HL-60/S4 treated with retinoic acid at 250 ng/mL for 4 days and 3 days (cell line): ENCODE data around the gene SMOC1.

Experiments used
- in situ Hi-C: fragments of 300-500 bp; cut with MboI; formaldehyde crosslinking; loops from 2 replicates; pipeline ENCODE4 v1.7.0; 2022; ENCODE audit warnings: low sequenced_read_pairs

The SMOC1 gene

DNA sequence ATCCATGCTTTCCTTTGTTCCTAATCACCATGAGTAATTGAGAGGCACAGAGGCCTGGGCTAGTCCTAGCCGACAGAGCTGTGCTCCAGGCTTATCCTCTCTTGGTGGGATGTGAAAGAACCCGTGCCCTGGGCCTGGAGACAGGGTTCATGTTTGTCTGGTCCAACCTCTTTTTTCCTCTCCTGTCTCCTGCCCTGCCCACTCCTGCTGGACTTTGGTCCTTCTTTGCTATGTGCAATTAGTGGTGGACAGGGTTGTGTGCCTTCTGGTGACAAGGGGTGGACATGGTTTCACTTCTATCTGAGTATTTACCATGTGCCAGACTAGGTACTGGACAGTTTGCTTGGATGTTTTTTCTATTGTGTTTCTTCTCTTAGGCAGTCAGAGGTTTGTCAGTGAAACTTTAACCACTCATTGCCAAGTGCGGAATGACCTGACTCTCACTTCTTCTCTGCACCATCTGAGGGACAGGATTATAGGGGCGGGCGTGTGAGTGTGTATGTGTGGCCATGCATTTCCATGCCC lies 126.1 kb downstream of the SMOC1 start:
- in situ Hi-C loops = no loop called here

DNA sequence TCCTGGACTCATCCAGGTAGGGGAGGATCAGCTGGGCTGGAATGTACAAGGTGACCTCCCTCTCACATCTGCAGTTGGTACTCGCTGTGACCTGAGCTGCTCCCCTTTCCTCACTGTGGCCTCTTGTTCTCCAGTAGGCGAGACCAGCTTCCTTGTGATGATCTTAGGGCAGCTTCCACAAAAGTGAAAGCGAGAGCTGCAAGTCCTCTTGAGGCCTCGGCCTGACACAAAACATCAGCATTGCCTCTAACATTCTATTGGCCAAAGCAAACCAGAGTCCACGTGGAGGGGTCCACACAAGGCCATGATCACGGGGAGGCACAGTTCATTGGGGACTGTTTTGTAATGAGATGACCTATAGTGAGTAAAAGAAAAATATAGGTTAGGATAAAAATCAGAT lies 127.5 kb downstream of the SMOC1 start:
- in situ Hi-C loops = no loop called here

DNA sequence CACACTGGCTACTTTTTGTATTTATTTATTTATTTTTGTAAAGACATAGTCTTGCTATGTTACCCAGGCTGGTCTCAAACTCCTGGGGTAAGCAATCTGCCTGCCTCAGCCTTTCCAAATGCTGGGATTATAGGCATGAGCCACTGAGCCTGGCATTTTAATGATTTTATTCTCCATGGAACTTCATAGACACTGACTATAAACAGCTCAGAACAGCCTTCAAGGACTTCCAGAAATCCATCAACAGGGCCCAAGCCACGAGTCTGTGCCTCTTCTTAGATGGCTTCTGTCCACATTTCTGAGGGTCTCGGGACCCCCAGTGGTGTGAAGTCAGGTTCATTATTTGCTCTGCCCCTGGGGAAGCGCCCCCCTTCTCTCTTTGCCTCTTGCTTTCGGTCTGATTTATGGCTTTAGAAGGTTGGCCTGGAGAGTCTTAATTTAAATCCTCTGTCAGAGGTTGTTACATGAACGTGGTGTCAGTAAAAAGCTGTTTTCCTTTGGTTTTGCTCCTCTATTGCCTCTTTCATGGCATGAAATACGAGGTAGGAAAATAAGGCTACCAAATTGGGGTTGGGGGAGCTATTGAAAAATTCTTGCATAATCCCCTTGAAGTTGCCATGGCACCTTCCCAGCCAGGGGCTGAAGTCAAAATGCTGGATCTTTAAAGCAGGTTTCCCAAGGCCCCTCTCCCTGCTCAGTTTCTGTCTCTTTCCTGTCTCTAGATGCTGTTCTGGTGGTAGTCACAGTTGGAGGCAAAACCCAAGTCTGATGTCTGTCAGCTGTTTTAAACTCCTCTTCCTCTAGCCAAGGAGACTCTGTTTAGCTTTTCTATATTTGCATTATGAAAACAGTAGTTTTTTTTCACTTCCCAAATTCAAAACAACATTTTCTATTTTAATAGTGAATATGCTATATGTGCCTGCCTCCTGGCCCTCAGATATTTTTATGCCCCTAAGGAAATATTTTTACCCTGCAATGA lies 129.4 kb downstream of the SMOC1 start:
- in situ Hi-C loops = no loop called here

DNA sequence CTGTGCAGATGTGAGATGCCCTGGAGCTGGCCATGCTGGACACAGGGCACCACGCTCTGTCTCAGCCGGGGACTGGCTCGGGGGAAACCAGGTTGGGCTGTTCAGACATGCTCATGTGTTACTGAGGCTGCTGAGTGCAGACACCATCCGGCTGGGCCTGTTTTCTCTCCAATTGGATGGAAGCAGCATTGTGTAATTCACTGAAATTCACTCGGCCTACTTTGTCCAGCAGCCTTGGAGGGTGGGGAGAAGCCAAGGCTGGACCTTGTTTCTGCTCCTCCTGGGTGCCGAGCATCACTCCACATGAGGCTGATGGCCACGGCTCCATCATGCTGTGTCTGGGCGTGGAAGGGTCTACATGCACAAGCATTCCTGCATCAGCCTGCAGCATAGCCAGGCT lies 130.7 kb downstream of the SMOC1 start:
- in situ Hi-C loops = no loop called here

DNA sequence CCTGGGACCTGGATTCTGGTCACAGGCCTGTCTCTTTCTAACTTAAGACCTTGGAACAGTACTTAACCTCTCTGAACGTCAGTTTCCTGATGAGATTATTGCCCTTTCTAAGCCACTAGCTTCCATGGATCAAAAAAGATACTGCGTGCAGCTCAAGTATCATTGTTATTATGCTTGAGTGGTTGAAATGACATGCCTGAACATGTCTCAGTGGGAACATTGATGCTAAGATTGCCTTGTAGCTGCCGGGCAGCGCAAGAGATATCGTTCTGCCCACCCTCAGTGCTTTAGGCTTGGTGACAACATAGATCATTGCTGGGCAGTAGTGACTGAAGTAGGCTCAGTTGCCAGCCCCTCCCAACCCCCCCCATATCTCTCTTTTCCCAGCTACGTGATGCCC lies 131.9 kb downstream of the SMOC1 start:
- in situ Hi-C loops = no loop called here

DNA sequence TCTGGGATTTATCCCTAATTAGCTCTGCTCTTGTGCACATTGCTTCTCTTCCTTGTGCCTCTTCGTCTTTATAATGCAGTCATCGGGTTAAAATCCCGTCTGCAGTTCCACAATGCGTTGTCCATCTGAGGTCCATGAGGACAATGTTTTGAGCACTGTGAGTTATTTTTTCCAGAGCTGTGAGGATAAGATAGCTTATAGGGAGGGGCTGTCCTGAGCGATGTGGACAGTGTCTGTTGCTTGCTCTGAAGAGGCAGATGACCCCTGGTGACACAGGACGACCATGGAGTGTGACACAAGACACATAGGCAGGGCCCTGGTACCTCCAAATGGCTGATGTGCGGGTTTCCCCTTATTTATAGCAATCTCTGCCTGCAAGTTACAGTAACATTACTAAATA lies 132.5 kb downstream of the SMOC1 start:
- in situ Hi-C loops = no loop called here

DNA sequence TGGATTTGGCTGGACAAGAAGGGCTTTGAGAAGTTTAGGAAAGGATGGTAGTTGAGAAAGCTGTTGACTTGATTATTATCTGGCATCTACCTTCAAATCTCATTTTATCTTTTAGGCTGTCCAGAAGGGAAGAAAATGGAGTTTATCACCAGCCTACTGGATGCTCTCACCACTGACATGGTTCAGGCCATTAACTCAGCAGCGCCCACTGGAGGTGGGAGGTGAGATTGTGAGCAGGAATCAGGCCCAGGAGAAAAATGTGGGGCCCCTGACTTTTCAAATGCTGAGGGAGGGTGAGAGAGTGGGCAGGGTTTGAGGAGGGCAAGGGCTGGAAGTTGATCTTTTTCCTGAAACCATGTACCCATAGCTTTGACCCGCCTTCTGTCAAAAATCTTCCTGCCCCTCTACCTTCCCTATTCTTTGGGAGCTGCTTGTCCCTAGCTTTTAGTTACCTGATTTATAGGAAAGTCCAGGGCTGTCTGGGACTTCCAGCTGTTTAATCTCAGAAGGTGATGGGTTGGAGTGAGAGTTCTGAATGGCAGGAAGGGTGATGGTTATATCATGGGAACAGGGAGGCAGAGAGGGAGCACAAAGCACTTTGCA lies 134.2 kb downstream of the SMOC1 start:
- in situ Hi-C loops = no loop called here

DNA sequence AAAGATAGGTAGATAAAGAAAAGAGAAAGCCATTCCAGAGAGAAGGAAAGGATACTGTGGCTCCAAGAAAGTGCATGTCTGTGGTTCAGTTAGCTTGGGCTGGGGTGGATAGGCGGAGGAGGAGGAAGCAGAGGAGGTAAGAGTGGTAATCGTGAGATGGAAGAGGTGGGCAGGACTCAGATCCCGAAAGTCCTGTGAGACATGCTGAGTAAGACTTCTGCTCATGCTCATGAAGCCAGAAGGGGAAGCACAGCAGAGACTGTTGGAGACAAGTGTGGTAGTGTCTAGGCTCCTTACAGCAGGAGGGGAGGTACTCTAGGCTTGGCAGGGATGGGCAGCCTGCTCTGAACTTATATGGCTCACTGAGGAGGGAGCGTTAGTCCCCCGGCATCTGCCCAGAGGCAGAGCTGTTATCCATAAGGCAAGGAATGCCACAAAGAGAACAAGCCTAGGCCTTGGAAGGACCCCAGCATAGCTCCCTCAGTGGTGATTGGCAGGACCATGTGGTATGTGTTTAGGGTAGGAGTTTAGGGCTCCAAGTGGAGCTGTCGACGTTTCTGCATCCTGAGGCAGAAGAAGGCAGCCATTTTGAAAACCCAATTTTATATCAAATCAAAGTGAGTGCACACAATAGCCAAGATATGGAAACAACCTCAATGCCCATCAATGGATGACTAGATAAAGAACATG lies 135.3 kb downstream of the SMOC1 start:
- in situ Hi-C loops = no loop called here

DNA sequence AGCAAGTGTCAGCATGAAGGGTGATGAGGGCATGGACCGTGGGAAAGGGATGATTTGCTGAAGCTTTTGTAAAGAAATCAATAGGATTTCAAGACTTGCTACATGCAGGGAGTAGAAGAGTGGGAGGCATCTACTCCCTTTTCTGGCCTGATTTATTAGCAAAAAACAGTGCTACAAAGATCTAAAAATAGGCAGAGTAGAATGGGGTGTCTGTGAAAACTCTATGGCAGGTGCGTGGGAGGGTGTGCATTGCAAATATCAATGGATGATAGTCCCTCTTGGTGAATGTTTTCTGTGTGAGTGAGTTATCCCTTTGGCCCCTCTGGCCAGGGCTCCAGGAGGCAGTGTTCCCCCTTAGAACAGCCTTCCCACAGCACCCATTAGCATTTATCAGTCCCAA lies 139.0 kb downstream of the SMOC1 start:
- in situ Hi-C loops = no loop called here

DNA sequence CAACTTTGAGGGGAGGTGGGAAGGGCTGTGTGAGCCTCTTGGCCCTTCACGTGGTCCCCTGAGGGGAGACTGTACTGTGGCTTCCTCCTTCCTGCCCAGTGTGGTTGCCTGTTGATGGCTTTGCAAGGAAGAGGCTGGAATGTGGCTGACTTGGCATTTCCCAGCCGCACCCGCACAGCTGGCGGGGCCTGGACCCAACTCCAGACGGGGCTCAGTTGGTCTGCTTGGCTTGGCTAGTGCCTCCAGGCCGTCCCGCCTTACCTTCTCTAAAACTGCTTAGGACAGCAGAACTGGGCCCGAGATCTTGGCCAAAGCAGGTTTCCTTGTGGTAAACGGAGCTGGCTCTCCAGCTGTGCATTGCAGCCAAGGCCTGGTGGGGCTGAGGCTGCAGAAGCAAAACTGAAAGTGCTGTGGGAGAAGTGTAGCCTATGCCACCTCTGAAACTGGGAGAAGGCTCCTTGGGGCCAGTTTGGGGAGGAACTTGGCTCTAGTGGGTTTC lies 139.5 kb downstream of the SMOC1 start:
- in situ Hi-C loops = no loop called here

DNA sequence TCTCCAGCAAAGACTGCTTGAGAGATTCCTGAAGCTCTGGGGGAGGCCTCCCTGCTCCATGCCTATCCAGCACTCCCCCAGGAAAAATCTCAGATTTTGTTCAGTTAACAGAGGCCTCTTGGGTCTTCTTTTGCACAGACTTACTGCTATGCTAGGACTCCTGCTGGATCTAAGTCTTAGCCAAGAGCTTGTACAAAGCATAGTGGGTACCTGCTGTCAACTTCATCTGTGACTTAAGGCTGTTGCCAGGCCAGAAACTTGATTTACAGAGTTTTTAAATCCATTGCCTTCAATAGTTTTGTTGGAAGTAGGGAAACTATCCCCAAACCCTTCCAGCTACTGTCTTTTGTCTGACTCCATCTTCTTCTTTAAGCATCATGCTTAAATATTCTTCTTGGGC lies 140.5 kb downstream of the SMOC1 start:
- in situ Hi-C loops = no loop called here

DNA sequence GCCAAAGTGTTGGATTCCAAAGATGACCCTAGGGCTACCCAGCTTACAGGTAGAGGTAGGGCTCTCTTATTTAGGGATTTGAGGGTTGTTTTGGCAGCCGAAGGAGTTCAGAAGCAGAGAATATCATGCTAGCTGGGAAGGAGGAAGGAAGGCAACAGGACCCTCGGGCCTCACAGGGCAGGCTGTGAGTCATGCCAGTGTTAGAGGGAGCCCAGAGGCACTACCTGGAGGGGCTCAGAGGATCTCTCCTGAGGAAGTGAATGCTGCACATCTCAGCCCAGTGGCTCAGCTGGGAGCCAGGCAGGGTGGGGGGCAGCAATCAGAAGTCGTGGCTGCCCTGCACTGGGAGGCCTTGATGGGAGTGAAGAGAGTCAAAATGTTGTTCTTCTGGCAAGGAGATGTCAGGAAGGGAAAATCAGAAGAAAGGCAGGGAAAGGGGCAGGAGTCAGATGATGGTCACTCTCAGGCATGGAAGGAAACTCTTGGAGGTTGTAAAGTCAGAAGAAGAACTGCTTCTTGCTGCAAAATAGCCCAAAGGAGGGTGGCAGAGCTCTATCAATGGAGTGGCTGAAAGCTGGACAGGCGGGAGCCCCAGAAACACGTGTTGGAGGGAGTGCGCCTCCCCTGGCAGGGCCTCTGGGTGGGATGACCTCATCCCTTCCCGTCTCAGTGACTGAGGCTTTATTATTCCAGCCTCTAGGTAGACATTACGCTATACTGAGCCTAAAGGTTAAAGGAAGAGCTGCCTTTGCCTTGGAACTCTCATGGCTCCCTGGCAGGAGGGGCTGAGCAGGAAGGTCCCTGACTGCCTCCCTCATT lies 141.3 kb downstream of the SMOC1 start:
- in situ Hi-C loops = no loop called here

DNA sequence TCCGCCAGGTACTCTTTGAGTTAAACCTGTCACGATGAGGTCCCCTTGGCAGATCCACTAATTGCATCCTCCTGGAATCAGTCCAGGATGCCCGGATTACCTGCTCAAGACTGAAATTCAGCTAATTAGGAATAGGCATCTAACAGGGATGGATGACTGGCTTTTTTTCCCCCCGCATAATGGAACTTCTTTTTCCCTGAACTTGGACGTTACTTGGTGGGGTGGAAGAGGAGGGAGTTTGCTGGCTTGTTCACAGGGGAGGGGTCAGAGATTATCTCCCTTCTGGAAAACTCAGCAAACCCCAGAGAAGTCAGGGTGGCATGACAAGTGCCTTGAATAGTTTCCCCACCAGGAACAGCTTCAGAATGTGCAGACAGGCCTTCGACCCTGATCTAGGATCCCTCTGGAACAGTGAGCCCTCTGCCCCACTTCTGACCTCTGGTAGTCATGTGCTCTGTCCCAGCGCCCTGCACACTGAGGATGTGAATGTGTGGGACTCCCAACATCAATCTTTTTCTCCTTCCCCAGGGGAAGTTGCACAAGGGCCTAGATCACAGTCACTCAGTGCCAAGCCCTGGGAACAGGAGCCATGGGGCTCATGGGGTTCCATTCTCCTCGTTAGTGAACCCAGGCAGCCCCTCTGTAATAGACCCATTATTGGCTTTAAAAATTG lies 142.5 kb downstream of the SMOC1 start:
- in situ Hi-C loops = no loop called here

DNA sequence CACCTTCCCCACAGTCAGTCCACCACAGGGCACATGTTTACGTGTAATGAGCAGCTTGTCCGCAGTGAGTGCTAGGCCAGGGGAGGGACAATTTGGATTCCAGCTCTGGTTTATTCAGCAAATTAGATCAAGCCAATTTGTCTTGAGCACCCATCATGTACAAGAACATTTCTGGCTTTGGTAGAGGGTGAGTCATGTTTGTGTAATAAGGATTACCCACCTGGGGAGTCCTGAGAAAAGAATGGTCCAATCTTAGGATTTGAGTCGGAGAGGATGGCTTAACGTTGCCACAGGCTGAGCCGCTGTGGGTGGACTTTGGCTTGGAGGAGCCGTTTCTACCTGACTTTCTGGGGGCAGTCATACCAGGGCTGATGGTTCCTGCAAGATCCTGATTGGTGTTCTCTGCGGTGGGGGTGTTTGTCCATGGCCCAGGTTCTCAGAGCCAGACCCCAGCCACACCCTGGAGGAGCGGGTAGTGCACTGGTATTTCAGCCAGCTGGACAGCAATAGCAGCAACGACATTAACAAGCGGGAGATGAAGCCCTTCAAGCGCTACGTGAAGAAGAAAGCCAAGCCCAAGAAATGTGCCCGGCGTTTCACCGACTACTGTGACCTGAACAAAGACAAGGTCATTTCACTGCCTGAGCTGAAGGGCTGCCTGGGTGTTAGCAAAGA lies 143.7 kb downstream of the SMOC1 start:
- in situ Hi-C loops = no loop called here

DNA sequence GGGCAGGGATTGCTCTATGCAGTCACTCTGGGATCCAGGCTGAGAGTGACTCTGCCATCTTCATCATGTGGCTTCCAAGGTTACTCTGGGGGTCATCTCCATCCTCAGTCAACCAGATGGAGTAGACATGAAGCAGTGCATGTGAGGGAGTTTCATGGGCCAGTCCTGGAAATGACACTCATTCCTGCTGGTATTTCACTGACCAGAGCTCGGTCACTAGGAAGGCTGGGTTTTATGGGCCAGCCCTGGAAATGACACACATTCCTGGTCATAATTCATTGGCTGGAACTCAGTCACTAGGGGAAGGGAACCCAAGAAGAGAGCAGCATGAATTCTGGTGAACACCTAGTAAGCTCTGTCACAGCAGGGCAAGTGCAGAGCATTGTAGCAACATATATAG lies 144.7 kb downstream of the SMOC1 start:
- in situ Hi-C loops = no loop called here

DNA sequence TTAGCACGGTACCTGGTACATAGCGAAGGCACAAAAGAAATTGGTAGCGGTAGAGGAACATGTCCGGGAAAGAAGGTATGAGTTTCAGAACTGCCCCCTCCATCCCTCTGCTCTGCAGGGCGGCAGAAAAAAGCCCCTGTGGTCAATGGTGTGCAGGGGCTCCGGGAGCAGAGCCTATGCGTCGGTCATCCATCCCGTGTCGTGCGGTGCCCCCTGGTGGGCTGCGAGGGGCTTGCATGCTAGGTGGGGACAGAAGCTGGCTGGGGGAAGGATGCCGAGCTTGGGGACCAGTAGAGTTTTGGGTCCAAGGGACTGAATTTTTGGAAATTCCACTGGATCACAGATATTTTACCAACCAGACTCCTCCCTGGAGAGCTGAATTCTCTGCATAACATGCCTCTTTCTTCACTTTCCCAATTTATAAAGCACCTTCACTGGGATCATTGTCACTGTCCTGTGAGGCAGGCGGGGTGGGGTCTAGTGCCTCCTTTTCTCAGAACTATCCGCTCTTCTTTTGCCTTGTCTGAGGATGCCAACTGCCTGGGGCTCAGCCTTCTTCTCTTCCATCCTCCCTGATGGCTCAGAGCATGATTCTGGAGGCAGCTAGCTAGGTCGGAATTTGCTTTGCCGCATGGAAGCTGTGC lies 148.7 kb downstream of the SMOC1 start:
- in situ Hi-C loops = no loop called here

DNA sequence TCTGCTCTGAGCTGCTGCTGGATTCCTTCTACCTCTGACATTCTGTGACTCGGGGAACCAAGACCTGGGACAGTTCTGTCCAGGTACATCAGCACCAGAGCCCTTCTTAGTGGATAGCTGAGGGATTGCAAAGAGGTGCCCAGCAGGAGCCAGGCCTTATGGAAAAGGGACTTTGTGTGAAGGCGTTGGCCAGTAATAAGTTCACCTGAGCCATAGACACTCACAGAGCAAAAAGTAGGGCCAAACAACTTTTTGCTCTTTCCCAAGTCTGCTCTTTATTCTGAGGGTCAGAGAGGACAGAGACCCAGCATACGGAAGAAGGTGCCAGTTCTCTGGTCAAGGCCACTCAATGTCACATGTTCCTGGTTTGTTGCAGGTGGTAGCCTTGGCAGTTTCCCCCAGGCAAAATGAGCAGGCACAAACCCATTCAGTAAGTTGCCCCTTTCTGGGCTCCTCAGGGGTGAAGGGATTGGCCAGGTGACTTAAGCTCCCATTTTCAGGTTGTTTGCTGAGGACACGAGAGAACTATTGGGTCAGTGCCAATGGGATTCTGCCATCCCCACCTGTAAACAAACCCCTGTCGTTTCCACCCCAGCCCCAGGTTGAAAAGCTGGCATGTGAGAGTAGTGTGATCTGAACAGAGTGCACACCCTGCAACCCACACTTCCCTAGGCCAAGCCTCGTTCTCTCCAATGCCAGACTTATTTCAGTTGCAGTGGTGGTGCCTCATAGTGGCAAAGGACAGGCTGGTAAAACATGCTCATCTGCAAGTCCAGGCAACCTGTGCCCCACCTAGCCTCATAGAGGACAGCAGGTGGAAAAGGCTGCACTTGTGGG lies 150.3 kb downstream of the SMOC1 start:
- in situ Hi-C loops = no loop called here

DNA sequence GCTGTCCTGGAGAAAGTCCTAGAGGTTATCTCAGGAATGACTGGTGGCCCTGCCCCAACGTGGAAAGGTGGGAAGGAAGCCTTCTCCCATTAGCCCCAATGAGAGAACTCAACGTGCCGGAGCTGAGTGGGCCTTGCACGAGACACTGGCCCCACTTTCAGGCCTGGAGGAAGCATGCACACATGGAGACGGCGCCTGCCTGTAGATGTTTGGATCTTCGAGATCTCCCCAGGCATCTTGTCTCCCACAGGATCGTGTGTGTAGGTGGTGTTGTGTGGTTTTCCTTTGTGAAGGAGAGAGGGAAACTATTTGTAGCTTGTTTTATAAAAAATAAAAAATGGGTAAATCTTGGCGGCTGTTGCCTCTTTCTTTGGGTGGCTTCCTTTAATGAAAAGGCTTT lies 152.8 kb downstream of the SMOC1 start:
- in situ Hi-C loops = no loop called here
